ENCODE measurements around the gene NEURL3. TPM values are rescaled to one million over a fixed set of nuclear protein-coding genes. Genes with fewer than 3 reads are reported as not detected.
A peak's percentile ranks its signal among the peaks of the same experiment; 100 is the strongest.

NEURL3 gene
- total and polyA plus RNA-seq, 2 donors (not counting 1 experiment from before 2014, with no cell fraction given) = not detected

- Histone ChIP-seq H3K4me2 (replicated peaks; ENCODE audit: low read depth, low read length, poor library complexity, severe bottlenecking) (no peak overlapping the region), H3K27me3 (replicated peaks in 1 of 4; ENCODE audit: control extremely low read depth in 1 of 4, control insufficient read depth in 3 of 4, insufficient read depth in 4 of 4, low read length in 3 of 4) (no peaks in the 10 kb centered on the region), H4K20me1 (ENCODE audit: control insufficient read depth, insufficient read depth, low read length, poor library complexity, severe bottlenecking) (peaks cover 2% of the 10 kb centered on the region), H3K4me3 (ENCODE audit: control extremely low read depth in 1 of 5, extremely low read depth in 1 of 5, insufficient read depth in 1 of 5, low read depth in 2 of 5, low read length in 4 of 5) (no peak overlapping the region), H2AFZ (ENCODE audit: insufficient read depth, low read depth, low read length, poor library complexity, severe bottlenecking) (no peak overlapping the region), H3K36me3 (replicated peaks in 1 of 2; ENCODE audit: control extremely low read depth in 1 of 2, control insufficient read depth in 1 of 2, extremely low read depth in 1 of 2, insufficient read depth in 2 of 2, low read length in 1 of 2) (peaks cover 0 to 39% of the 10 kb centered on the region in 2 experiments), H3K4me1 (ENCODE audit: control insufficient read depth in 2 of 2, insufficient read depth in 2 of 2, low read length in 2 of 2) (peaks cover 6 to 11% of the 10 kb centered on the region in 2 donors), H3K79me2 (ENCODE audit: control insufficient read depth, insufficient read depth, low read length) (no peaks in the 10 kb centered on the region), H3K27ac (ENCODE audit: low read length in 2 of 2) (no peak overlapping the region), H3K9me3 (ENCODE audit: control extremely low read depth in 1 of 3, control insufficient read depth in 2 of 3, insufficient read depth in 1 of 3, low read length in 2 of 3) (peaks cover 0 to 4% (median 0%) of the 10 kb centered on the region in 3 donors), H3K9ac (ENCODE audit: low read length) (no peak overlapping the region)
- ATAC-seq (ENCODE audit: low read depth) = no peak
- H3K4me1 Mint-ChIP-seq = peaks cover 15% of the 10 kb centered on the region
- POLR2A ChIA-PET = no interaction called here
- DNase-seq = peak; percentile 44
- CTCF ChIA-PET = interaction anchor here (0.8 to 7.3 kb wide), 5 partner anchors 8 to 230 kb away, joined by 8 to 94 read pairs (median 34); no protein-coding TSS in a partner anchor
- no peaks in the 10 kb centered on the region for H3K9me3 Mint-ChIP-seq (ENCODE audit: insufficient read depth)
- intact Hi-C loops (cut with micrococcal nuclease) = no loop called here
- H3K4me3 Mint-ChIP-seq = no peak overlapping the region
- WGBS (ENCODE audit: insufficient coverage) = 93% methylated on average over 18 of the region's 18 CpGs
- TF ChIP-seq EZH2 (IDR thresholded peaks at IDR 0.05; ENCODE audit: borderline replicate concordance, insufficient read depth, low read depth, low read length, poor library complexity, severe bottlenecking) = no peak
- TF ChIP-seq CTCF (IDR thresholded peaks at IDR 0.05) = no peak
- H3K27ac Mint-ChIP-seq = no peak overlapping the region
- no peaks in the 10 kb centered on the region for H3K27me3 Mint-ChIP-seq
These were observed 47.4 kb upstream of the NEURL3 start for GRCh38 chr2:96552315-96553175.

Data from B cell (primary cell).